ENCODE results near the gene NOL4L.

Gene NOL4L

DNA sequence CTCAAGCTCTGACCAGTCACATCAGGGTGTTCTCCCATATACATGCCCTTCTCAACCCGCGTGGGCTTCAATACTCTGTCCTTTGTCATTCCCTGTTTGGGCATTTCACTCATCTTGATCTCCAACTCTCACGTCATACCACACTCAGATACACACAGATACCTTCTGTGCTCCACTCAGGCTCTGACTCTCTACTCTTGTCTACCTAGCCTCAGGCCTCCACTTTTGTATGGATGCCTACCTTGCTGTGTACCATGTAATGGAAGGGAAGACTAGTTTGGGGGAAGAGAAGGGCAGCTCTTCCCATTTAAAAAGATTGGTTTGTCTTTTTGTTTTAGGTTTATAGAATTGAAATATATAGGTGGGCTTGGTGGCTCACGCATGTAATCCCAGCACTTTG is 178.4 kb downstream of the NOL4L start:
- no peak for DNase-seq

DNA sequence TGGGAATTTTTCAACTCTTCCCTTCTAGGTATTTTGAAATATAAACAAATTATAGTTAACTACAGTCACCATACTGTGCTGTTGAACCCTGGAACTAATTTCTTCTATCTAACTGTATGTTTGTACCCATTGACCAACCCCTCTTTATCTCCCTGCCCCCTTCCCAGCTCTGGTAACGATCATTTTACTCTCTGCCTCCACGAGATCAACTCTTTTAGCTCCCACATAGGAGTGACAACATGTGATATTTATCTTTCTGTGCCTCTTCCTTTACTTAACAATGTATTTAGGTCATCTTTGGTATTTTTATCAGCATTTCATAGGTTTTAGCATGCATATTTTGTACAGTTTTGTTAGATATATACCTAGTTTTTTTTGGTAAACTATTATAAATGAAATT is 181.1 kb downstream of the NOL4L start:
- no peak for DNase-seq

DNA sequence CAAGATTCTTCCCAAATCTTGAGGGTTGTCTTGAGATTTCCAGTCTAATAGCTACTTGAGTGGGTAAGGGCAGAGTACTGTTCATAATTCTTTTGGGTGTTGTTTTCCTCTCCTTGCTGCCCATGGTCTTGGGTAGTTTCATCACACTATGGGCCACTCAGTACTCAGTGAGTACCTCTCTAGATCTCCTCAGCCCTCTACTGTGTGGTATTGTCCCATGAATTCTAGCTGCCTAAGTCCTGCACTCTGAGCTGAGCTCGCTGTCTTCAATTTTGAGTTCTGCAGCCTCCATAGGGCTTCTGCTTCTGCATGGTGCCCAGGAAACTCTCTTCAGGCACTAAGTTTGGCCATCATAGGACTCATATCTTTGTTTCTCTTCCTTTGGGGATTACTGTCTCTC is 184.7 kb downstream of the NOL4L start:
- DNase-seq, result no peak

DNA sequence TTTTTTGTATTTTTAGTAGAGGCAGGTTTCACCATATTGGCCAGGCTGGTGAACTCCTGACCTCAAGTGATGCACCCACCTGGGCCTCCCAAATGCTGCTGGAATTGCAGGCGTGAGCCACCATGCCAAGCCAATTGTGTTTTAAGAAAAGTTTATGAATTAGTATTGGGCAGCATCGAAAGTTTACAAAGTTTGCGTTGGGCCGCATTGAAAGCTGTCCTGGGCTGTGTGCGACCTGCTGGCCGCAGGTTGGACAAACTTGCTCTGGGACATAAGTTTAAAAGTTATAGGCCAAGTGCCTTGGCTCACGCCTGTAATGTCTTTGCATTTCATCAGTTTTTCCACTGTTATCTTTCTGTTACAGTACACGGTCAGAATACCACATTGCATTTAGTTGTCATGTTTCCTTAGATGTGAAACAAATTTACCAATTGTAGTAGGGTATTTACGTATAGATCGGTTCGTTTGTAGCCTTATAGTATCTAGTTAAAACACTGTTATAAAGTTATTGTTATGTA is 187.5 kb downstream of the NOL4L start:
- no peak for DNase-seq

DNA sequence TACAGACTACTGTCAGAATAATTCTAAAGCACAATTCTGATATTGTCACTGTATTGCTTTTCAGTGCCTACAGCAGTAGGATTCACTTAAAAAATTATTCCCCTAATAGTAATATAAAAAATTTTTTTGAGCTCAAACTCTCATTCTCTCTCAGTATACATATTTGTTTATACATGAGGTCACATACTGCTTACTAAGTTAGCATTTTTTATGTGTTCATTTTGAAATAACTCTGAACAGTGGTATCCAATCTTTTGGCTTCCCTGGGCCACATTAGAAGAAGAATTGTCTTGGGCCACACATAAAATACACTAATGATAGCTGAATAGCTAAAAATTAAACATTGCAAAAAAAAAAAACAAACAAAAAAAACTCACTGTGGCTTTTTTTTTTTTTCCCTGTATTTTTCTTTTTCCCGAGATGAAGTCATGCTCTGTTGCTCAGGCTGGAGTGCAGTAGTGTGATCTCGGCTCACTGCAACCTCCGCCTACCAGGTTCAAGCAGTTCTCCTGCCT is 188.4 kb downstream of the NOL4L start:
- DNase-seq, result no peak

DNA sequence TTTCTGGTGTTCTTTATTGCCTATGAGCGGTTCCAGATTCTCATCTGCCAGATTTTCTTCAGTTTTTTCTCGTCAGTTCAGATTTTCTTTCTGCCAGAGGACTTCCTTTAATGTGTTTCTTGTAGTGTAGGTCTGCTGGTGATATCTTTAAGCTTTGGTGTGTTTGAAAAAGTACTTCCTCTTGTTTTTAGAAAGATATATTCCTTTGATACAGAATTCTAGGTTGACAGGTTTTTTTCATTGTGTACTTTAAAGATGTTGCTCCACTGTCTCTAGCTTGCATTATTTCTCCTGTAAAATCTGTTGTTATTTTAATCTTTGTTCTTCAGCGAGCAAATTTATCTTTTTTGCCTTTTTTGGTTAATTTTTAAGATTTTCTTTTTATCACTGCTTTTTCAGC is 190.1 kb downstream of the NOL4L start:
- DNase-seq, result no peak

Measured in activated CD4-positive, alpha-beta T cell treated with anti-CD3 and anti-CD28 coated beads for 48 hours (primary cell).